Measurements from ENCODE around the gene TSC2.

Gene TSC2

DNA sequence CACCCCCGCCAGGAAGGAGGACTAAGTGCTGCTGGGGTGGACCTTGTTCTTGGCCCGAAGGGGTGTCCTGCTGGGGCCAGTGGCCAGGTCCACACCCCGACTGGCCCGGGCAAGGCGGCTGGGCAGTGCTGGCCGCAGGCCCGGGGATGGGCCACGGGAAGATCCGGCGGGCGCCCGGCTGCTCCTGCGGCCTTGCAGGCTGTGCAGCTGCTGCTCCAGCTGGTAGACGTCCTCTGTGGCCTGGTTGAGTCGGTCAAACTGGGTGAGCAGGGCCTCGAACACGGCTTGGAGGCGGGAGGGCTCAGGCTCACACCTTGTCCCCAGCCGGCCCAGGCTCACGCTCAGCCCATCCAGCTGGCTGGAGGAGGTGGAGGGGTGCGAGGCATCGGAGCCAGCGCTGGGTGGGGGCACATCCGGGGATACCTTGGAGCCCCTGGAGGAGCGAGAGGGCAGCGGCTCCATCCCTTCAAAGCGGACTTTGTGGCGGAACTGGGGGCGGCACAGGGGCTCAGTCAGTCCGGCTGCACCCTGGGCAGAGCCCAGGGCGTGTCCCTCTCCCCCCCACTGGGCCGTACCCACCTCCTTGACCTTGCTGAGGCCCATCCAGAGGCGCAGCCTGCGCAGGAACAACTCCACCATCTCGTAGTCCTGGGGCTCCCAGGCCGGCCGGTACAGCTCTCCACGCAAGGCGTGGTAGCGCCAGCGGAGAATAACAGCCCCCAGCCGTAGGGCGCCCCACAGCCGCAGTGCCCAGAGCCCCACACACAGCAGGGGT is 42.1 kb downstream of the TSC2 start:
- TF ChIP-seq, protein P1, sequence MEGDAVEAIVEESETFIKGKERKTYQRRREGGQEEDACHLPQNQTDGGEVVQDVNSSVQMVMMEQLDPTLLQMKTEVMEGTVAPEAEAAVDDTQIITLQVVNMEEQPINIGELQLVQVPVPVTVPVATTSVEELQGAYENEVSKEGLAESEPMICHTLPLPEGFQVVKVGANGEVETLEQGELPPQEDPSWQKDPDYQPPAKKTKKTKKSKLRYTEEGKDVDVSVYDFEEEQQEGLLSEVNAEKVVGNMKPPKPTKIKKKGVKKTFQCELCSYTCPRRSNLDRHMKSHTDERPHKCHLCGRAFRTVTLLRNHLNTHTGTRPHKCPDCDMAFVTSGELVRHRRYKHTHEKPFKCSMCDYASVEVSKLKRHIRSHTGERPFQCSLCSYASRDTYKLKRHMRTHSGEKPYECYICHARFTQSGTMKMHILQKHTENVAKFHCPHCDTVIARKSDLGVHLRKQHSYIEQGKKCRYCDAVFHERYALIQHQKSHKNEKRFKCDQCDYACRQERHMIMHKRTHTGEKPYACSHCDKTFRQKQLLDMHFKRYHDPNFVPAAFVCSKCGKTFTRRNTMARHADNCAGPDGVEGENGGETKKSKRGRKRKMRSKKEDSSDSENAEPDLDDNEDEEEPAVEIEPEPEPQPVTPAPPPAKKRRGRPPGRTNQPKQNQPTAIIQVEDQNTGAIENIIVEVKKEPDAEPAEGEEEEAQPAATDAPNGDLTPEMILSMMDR (conservative IDR thresholded peaks at IDR 0.05; ENCODE audit: low read length): no peak
- DNase-seq (ENCODE audit: low read depth): no peak
- no peak overlapping the region for H3K4me3 ChIP-seq (ENCODE audit: low read length)

DNA sequence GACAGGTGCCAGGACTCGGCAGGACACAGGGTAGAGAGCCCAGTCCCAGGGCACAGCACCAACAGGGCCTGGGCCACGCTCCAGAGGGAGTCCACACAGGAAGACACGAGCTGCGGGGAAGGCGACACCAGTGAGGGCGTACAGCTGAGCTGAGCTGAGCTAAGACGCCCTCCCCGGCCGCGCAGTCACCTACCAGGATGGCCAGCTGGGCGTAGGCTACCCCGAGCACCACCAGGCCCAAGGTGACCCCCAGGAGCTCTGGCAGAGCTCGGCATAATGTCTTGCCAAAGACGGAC is 42.6 kb downstream of the TSC2 start:
- DNase-seq (ENCODE audit: low read depth): no peak
- TF ChIP-seq, protein P1 (conservative IDR thresholded peaks at IDR 0.05; ENCODE audit: low read length): no peak
- H3K4me3 ChIP-seq (ENCODE audit: low read length): no peak overlapping the region

DNA sequence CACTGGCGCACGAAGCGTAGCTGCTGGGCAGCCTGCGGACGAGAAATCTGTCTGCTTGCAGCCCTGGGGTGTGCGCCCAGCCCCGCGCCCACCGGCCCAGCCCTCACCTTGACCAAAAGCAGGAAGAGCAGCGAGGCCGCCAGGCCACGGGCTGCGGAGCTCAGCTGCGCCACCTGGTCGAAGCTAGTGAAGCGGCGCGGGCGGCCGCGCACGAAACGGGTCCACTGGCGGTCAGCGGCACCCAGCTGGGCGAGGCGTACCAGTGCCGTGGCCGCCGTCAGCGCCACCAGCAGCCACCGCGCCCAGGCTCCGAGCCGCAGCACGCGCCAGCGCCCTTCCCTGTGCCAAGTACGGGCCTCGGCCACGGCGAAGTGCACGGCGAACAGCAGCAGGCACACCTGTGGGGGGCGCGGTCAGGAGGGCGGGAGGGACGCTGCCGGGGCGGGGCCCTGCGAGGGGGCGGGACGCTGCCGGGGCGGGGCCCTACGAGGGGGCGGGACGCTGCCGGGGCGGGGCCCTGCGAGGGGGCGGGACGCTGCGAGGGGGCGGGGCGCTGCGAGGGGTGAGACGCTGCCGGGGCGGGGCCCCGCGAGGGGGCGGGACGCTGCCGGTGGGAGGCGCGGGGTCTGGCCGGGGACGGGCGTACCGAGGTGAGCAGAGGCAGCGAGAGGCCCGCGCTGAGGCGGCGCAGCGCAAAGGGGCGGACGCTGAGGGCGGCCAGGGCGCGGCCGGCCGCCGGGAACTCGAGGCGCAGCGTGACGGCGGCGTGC is 43.2 kb downstream of the TSC2 start:
- TF ChIP-seq, protein P1 (conservative IDR thresholded peaks at IDR 0.05; ENCODE audit: low read length): no peak
- no peak for DNase-seq (ENCODE audit: low read depth)
- H3K4me3 ChIP-seq (ENCODE audit: low read length): no peak overlapping the region

DNA sequence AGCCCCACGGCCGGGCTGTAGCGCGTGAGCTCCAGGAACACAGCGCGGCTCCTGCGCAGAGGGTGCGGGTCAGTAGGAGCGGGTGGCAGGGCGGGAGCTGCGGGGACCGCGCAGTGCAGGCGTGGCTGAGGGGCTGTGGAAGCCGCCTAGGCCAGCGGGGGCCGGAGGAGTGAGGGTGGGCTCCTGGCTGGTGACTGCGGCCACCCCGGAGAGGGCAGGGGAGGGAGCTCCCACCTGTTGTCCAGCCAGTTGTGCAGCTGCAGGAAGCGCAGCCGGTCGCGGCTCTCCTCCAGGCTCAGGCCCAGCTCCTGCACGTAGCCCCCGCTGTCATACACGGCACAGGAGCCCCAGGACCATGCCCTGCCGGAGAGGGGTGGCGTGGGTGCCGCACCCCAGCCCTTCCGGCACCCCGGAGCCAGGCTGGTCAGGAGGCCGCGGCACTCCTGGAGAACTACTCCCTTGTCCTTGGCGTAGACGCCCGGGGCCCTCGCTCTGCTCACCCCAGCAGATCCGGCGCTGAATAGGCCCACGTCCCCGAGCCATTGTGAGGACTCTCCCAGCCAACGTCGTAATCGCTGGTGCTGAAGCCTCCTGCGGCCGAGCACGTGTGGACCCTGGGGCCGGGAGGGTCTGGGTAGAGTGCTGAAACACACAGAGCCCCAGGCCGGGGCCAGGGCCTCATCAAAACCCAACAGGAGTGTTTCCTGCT is 43.9 kb downstream of the TSC2 start:
- TF ChIP-seq, protein P1 (conservative IDR thresholded peaks at IDR 0.05; ENCODE audit: low read length): no peak
- H3K4me3 ChIP-seq (ENCODE audit: low read length): no peak overlapping the region
- no peak for DNase-seq (ENCODE audit: low read depth)

DNA sequence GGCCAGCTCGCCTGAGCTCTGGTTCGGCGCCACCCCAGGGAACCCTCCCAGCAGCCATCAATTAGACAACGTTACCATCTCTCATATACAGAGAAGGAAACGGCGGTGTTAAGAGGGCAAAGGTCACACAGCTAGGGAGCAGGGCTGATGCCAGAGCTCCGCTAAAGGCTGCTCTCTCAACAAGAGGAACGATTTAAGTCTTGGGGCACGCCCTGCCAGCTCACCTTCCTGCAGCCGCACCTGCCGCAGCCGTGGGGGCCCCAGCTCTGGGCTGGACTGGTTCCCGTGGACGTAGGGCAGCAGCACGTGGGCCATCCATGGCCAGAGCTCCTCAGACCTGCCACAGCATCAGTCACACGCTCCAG is 44.5 kb downstream of the TSC2 start:
- TF ChIP-seq, protein P1 (conservative IDR thresholded peaks at IDR 0.05; ENCODE audit: low read length): no peak
- H3K4me3 ChIP-seq (ENCODE audit: low read length): no peak overlapping the region
- no peak for DNase-seq (ENCODE audit: low read depth)

DNA sequence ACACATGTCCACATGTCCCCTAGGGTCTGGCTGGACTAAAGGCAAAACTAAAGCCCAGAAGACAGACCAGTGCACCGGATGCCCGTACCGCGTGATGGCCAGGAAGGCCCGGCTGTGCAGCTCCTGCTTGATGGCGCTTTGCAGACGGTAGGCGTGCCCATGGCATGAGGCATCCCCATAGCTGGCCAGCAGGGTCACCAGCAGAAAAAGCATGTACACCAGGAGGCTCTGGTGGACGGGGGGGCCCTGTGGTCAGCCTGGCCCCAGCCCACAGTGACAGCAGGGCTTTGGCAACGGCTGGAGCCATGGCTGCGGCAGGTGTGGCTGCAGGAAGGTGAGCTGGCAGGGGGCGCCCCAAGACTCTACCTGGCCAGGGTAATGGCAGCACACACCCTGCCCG is 45.1 kb downstream of the TSC2 start:
- TF ChIP-seq, protein P1 (conservative IDR thresholded peaks at IDR 0.05; ENCODE audit: low read length): no peak
- DNase-seq (ENCODE audit: low read depth): no peak
- H3K4me3 ChIP-seq (ENCODE audit: low read length): no peak overlapping the region

All from AG10803 (cell line).